Bronchial epithelial cell (primary cell): ENCODE results near the gene SLIT3. TPM values are rescaled to one million over a fixed set of nuclear protein-coding genes. Genes with fewer than 3 reads are reported as not detected.

ENCODE experiments used
- DNase-seq: peaks from one replicate; pipeline ENCODE4 v3.0.0-alpha.2; 2010; ENCODE audit warnings: low read depth
- FAIRE-seq: peaks from 2 replicates; lab custom pipeline; 2011; peaks lifted over from hg19 to GRCh38; lab: Jason Lieb, UNC
- H3K27me3 ChIP-seq: 2 replicates; pipeline ENCODE4 v1.5.1; 2011; ENCODE audit warnings: low read length; ENCODE audit not compliant: control insufficient read depth, insufficient read depth
- H3K36me3 ChIP-seq: 2 replicates; pipeline ENCODE4 v1.5.1; 2011; ENCODE audit warnings: low read length; ENCODE audit not compliant: control insufficient read depth, insufficient read depth
- H3K4me3 ChIP-seq: 2 replicates; pipeline ENCODE4 v1.5.1; 2011; ENCODE audit warnings: mild to moderate bottlenecking, low read depth, low read length, control low read depth
- total RNA-seq: library from RNA; depleted of rRNA; stranded (reverse); fragments of >200 nt; gene quantifications from 2 replicates; pipeline ENCODE4 v1.2.1, GENCODE V29; 2014
- TF ChIP-seq, protein P1 (sequence below): IDR thresholded peaks from 2 replicates; pipeline ENCODE4 v1.5.1; 2011; ENCODE audit warnings: mild to moderate bottlenecking, moderate library complexity, low read length, control low read depth, inconsistent platforms; ENCODE audit not compliant: insufficient read depth, severe bottlenecking

The SLIT3 gene
- total RNA-seq, 1 donor from 2014 or later = 0.79 TPM

DNA sequence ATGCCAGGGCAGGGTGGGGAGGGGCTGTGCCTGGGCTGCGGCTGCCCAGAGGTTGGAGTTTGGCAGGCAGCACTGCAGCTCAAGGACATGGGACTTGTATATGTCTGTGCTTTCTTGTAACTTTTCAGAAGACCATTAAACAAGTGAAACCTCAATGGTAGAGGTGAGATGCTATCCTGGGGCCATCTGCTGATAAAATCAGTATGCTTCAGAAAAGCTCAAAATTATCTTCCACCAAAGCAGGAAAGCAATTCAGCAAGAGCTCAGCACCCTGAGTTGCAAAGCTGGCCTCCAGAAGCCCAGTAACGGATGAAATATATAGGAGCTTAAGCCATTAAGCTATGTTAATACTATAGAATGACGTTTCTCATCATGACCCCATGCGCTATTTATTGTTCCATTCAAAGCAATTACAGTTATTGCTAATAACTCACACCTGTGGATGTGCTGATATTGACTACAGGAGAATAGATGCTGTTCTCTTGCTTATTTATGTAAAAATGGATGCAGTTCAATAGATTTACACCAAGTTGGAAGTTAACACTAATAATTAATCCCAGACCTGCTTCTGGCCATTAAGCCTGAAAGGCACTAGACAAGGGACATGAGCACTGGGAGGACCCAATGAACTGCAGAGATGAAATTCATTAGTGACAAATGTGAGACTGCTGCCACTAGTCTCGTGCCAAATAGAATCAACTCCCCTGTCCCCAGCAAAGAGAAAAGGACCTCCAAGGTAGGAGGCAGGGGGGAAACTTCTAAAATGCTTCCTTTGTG, 405.5 kb downstream of the SLIT3 start:
- no peak for DNase-seq
- FAIRE-seq = no peak

DNA sequence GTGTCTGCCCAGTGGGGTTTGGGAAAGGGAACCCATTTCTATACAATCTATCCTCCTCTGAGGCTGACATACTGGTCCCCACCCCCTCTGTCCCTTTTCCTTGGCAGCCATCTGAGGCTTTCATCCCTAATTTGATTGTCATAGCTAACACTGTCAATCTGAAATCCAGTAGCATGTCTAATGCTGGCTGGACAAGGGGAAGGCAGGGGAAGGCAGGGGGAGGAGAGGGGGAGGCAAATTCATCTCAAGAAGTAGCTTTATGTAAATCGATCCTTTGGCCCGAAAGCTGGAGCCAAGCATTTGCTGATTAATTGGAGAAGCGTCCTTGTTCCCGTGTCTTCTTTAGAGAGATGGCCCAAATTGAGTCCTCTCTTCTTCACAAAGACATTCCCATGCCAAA, 407.7 kb downstream of the SLIT3 start:
- no peaks in the 10 kb centered on the region for H3K27me3 ChIP-seq
- H3K4me3 ChIP-seq = no peak overlapping the region
- TF ChIP-seq, protein P1, sequence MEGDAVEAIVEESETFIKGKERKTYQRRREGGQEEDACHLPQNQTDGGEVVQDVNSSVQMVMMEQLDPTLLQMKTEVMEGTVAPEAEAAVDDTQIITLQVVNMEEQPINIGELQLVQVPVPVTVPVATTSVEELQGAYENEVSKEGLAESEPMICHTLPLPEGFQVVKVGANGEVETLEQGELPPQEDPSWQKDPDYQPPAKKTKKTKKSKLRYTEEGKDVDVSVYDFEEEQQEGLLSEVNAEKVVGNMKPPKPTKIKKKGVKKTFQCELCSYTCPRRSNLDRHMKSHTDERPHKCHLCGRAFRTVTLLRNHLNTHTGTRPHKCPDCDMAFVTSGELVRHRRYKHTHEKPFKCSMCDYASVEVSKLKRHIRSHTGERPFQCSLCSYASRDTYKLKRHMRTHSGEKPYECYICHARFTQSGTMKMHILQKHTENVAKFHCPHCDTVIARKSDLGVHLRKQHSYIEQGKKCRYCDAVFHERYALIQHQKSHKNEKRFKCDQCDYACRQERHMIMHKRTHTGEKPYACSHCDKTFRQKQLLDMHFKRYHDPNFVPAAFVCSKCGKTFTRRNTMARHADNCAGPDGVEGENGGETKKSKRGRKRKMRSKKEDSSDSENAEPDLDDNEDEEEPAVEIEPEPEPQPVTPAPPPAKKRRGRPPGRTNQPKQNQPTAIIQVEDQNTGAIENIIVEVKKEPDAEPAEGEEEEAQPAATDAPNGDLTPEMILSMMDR = no peak
- FAIRE-seq = no peak
- no peak for DNase-seq
- no peaks in the 10 kb centered on the region for H3K36me3 ChIP-seq

More for the DNA sequence above, 405.5 kb downstream of the SLIT3 start:
- H3K36me3 ChIP-seq = no peaks in the 10 kb centered on the region
- no peaks in the 10 kb centered on the region for H3K27me3 ChIP-seq
- no peak overlapping the region for H3K4me3 ChIP-seq
- TF ChIP-seq, protein P1 = no peak

GRCh38 chr5:168892618-168893186, 408.2 kb downstream of the SLIT3 start:
- DNase-seq (no peak), FAIRE-seq (no peak)
- H3K36me3 ChIP-seq = no peaks in the 10 kb centered on the region
- H3K27me3 ChIP-seq = no peaks in the 10 kb centered on the region
- TF ChIP-seq, protein P1 = no peak
- no peak overlapping the region for H3K4me3 ChIP-seq

GRCh38 chr5:168890816-168891812, 409.8 kb downstream of the SLIT3 start:
- FAIRE-seq (no peak), DNase-seq (no peak)
- Histone ChIP-seq H3K4me3 (no peak overlapping the region), H3K27me3 (no peaks in the 10 kb centered on the region), H3K36me3 (no peaks in the 10 kb centered on the region)
- TF ChIP-seq, protein P1 = no peak

GRCh38 chr5:168889039-168889438, 411.9 kb downstream of the SLIT3 start:
- TF ChIP-seq, protein P1 = no peak
- no peak for DNase-seq
- no peaks in the 10 kb centered on the region for H3K27me3 ChIP-seq
- FAIRE-seq = no peak
- no peak overlapping the region for H3K4me3 ChIP-seq
- no peaks in the 10 kb centered on the region for H3K36me3 ChIP-seq
